OCI-LY3 (cell line): ENCODE data around the gene TBRG4.

ENCODE experiments used
- EZH2phosphoT487 ChIP-seq: fragments of 200-600 bp; shearing (Covaris generic); IDR thresholded peaks from 2 replicates; pipeline ENCODE4 v1.6.1; 2018; ENCODE audit warnings: antibody characterized with exemption, mixed run types, low read depth
- TF ChIP-seq, protein P1 (sequence below): fragments of 200-600, 300-600 bp; sonication (generic); IDR thresholded peaks from 2 replicates; pipeline ENCODE4 v1.5.1; 2014; ENCODE audit warnings: antibody characterized with exemption, low read length, low read depth

DNA sequence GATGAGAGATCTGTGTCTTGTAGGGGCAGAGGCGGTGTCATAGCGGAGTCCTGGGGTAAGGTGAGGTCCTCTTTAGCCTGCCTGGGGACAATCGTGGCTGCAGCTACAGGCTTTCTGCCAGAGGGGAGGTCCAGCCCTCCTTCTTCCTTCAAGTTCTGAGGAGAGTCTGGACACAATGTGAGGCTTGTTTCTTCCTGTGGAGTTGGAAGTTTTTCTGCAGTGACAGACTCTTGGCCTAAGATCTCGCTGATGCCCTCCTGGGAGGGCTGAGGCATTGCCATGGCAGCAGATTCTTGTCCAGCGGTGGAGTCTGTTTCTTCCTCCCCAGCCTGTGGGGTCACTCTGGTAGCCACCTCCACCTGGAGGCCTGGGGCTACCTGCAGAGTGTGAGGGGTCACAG is 27.2 kb downstream of the TBRG4 start:
- TF ChIP-seq, protein P1, sequence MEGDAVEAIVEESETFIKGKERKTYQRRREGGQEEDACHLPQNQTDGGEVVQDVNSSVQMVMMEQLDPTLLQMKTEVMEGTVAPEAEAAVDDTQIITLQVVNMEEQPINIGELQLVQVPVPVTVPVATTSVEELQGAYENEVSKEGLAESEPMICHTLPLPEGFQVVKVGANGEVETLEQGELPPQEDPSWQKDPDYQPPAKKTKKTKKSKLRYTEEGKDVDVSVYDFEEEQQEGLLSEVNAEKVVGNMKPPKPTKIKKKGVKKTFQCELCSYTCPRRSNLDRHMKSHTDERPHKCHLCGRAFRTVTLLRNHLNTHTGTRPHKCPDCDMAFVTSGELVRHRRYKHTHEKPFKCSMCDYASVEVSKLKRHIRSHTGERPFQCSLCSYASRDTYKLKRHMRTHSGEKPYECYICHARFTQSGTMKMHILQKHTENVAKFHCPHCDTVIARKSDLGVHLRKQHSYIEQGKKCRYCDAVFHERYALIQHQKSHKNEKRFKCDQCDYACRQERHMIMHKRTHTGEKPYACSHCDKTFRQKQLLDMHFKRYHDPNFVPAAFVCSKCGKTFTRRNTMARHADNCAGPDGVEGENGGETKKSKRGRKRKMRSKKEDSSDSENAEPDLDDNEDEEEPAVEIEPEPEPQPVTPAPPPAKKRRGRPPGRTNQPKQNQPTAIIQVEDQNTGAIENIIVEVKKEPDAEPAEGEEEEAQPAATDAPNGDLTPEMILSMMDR, result no peak
- TF ChIP-seq EZH2phosphoT487, result no peak
